Stimulated activated CD4-positive, alpha-beta T cell treated with anti-CD3 and anti-CD28 coated beads, TNF-alpha, amount 100 ng/mL, for 4 hours (primary cell): ENCODE measurements around the gene NFE2L1.
"Not testable (repeated sequence)": the region's sequence is repeated elsewhere in the genome, so short reads cannot be mapped to it uniquely, and the experiment has no call there.

ENCODE experiments used
- DNase-seq, 3 experiments: peaks; one replicate each; pipeline ENCODE4 v3.0.0-alpha.2; 2020; ENCODE audit warnings: low read depth in 3 of 3

Gene NFE2L1

DNA sequence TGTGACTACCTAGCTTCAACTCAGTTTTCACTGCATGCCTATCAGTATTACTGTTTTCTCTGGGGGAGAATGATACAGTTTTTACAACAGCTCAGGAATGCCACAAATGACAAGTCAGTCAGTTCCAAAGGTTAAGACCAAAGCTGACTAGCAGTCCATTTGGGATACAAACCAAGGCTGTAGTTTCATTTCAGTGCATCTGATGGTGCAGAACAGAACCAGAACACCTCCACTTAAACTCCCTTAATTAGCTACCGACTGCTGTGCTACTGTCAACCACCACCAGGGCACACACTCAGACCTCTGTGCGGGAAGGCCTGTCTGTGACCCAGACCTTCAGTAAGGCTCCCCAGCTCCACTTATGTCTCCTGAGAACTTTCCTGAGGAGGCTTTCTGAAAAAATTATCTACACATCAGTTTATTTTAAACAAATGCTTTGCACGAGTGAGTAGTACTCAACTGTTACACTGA lies 20.4 kb downstream of the NFE2L1 start:
- DNase-seq = no peak

DNA sequence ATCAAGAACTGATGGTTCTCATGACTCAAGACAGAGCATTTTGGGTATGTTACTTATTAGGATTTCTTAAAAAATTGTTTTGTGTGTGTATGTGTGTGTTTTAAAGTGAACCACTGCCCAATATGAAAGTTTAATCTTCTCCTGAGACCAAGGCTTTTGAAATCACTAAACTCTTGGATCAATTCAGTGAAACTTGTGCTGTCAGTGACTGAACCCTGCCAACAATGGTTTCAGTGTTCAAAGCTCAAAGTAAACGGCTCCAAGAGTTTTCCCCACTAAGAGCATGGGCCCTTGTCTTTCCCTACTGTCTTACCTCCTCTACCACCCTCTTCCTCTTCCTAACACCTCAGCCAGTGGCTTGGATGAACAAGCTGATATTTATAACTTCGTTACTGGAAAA lies 22.0 kb downstream of the NFE2L1 start:
- no peak for DNase-seq

DNA sequence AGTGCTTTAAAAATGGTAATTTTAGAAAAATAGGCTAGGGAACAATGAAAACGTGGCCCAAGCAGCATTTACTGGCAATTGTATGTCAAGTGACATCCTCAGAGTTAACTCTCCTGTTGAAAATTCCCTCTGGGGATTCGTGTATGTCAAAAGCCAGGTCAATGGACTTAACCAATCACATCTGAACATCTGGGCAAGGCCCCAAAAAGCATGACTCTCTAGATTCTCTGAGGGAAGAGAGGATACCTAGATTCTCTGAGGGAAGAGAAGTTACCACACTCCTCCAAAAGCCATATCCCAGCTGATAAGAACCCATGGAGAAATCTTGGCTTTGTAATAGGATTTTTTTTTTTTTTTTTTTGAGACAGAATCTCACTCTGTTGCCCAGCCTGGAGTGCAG lies 23.5 kb downstream of the NFE2L1 start:
- no peak for DNase-seq

DNA sequence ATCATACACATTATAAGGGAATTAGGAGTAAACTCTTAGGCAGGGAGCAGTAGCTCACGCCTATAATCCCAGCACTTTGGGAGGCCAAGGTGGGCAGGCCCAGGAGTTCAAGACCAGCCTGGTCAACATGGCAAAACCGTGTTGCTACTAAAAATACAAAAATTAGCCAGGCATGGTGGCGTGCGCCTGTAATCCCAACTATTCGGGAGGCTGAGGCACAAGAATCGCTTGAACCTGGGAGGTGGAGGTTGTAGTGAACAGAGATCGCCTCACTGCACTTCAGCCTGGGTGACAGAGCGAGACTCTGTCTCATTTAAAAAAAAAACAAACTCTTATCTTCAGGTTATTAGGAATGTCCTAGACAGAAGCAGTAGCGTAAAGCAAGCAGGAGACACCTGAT lies 24.7 kb downstream of the NFE2L1 start:
- not testable (repeated sequence) for DNase-seq

DNA sequence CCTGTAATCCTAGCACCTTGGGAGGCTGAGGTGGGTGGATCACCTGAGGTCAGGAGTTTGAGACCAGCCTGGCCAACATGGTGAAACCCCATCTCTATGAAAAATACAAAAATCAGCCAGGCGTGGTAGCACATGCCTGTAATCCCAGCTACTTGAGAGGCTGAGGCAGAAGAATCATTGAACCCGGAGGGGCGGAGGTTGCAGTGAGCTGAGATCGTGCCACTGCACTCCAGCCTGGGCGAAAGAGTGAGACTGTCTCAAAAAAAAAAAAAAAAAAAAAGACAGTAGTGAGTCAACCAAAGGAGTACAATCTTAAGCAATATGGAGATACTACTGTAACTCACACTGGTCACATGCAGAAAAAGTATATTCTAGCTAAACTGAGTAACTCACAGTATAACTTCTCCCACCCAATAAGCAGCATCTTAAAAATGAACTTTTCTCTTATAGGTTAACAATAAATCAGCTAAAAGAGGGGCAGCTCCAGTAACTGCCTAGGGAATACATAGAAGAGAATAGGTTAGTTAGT lies 25.5 kb downstream of the NFE2L1 start:
- DNase-seq = not testable (repeated sequence)

DNA sequence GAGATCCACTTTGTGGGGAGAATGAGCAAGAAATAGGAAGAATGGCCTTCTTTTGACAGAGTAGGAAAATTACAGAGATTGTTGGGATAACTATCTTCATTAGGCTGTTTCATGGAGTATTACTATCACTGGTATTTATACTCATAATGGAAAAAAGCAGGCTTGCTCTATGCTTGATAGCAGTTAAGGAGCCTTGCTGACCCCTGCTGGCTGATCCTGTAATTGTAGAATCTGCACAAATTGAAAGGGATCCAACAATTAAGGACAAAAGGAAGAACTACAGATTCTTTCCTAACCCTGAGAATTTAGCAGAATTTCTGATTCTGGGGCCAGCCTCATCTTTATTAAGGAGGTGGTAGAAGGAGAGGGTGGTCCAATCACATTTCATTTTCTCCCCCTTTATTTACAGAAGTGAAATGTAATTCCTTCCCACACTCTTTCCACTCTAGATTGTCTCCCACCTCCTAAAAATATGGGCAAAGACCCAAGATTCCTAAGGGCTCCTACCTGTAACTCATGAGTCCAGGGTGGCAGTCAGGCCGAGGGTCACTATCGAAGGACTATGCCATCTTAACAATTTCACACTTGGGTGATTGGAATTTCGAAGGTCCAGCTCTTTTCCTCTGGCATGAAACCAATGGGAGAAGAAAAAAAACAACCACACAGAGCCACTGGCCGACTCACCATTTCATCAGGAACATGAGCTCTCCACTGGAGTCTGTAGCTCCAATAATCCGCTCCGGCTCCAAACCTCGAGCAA lies 26.3 kb downstream of the NFE2L1 start:
- peak; percentile 23 to 68 (median 54) for DNase-seq

DNA sequence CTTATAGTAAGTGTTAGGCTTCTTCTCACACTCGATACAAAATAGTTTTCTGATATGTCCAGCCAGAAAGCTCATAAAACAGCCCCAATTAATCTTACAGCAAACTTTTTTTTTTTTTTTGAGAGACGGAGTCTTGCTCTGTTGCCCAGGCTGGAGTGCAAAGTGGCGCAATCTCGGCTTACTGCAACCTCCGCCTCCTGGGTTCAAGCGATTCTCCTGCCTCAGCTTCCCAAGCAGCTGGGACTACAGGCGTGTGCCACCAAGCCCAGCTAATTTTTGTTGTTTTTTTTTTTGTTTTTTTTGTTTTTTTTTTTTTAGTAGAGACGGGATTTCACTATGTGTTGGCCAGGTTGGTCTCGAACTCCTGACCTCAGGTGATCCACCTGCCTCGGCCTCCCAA lies 29.0 kb downstream of the NFE2L1 start:
- not testable (repeated sequence) for DNase-seq

DNA sequence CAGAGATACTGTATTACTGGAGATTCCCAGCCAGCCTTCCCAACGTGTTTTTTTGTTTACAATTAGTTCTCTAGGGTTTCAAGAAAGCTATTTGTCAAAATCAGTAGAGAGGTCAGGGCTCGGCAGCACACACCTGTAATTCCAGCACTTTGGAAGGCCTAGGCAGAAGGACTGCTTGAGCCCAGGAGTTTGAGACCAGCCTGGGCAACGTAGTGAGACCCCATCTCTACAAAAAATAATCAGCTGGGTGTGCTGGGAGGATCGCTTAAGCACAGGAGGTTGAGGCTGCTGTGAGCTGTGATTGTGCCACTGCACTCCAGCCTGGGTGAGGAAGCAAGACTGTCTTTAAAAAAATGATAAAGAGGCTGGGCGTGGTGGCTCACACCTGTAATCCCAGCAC lies 33.7 kb downstream of the NFE2L1 start:
- DNase-seq = no peak

DNA sequence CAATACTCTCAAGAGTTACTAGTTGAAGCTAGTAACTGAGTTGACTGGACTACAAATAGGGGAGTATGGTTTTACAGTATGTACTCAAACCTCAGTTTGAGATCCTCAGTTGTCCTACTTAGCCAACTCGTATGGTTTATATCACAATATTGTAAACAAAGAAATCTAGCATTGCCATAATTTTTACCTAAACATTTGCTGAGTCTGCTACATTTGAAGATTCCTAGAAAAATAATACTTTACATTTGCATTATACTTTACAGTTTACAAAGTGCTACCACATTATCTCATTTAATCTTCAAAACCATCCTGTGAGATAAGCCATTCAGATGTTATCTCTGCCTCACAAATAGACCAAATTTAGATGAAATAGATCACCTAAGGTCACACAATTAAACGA lies 36.8 kb downstream of the NFE2L1 start:
- no peak for DNase-seq

DNA sequence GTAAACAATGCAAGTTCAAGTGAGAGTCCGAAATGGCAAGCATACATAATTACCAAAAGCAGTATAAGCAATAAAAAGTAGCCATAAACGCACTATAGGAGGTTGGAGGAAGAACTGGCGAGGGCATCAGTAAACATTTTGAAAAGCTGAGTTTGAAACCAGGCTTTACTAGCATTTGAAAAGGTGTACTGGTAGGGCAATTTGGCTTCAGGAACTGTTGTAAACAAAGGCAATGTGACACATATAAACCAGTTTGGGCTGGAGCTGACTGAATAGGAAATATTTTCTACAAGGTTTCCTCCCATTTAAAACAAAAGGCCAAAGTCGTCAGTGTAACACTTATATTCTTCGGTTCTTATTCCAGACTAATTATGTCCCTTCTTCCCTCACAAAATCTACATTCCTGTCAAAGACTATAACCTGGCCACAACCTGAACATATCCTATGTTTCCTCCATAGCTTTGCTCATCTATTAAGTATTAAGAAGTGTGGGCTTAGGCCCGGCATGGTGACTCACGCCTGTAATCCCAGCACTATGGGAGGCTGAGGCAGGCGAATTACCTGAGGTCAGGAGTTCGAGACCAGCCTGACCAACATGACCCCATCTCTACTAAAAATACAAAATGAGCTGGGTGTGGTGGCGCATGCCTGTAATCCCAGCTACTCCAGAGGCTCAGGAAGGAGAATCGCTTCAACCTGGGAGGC lies 45.3 kb downstream of the NFE2L1 start:
- no peak for DNase-seq

DNA sequence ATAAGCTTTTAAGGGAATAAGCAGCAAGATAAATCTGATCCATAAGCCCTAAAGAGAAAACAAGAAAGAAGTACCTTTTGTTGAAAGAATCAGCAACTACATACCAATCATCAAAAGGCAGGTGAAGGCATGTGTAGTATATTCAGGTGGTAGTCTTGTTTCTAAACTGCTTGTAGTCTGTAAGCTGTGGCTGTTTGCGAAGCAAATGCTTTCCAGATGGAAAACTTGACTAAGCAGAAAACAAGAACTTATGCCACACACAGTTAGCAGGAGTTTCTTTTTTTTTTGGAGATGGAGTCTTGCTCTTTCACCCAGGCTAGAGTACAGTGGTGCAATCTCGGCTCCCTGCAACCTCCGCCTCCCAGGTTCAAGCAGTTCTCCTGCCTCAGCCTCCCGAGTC lies 47.5 kb downstream of the NFE2L1 start:
- DNase-seq = no peak

DNA sequence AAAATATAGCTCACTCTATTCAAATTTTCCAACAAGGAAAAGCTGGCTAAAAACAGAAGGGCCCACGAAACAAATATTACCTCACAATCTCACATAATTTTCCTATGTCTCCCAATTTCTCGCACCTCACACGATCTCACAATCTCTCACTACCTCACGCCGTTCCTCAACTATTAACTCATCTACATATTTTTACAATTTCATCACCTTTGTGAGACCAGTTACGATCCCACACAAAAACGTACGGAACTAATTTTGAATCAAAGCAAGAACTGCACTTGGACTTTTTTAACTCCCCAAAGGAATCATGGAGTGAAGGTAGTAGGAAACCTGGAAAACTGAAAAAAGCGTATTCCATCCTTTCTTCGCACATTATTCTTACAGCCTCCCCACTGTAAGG lies 52.0 kb downstream of the NFE2L1 start:
- DNase-seq = no peak

DNA sequence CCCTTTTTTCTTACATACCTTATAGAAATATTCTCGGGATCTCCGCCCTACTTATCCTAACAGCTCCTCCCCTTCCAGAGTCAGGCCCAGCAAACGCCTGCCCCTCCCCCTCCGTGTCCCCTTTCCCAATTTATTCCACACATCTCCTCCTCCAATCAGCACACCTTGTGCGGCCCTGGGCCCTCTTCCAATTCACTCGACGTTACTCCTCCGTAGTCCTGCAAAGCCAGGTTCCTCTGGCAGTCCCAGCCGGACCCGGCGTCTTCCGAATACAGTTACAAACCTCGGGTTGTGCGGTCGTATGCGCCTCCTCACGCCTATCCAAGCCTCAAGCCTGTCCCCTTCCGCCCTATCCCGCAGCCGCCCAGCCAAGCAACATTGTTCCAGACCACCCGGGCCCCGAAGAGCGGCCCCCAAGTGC lies 52.4 kb downstream of the NFE2L1 start:
- DNase-seq = no peak

DNA sequence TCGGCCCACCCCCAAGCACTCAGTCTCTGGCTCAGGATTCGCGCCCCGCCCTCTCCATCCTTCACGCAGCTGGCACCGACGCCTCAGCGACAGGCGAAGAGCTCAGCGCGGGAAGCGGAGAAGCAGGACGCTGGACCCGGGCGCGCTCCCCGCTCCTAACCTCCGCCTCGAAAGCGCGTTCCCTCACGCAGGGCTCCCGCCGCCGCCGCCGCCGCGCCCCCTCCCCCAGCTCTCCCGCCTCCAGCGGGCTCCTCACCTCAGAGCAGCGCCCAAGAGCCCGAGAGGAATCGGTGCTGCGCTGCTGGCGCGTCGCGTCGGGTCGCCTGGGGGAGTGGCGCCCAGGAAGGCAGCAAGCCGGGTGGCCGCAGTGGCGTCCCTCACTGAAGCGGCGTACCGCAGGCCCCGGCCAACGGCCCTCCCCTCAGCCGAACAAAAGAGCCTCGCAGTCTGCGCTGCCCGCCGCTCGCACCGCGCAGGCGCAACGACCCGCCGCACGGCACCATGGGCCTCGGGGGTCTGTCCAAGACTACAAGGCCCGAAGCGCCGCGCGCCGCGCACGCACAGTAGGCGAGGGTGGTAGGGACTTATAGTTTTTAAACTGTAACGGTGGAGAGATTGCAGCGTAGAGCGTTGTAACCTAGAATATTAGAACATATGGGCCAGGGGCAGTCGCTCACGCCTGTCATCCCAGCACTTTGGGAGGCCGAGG lies 53.0 kb downstream of the NFE2L1 start, which contains the start of gene CBX1:
Gene CBX1, minus strand, starts transcription at position 467 of the 709 bp plus-strand sequence. CDS start 24,474 bp downstream, outside the sequence.
- peak; percentile 81 to 86 (median 86) for DNase-seq

DNA sequence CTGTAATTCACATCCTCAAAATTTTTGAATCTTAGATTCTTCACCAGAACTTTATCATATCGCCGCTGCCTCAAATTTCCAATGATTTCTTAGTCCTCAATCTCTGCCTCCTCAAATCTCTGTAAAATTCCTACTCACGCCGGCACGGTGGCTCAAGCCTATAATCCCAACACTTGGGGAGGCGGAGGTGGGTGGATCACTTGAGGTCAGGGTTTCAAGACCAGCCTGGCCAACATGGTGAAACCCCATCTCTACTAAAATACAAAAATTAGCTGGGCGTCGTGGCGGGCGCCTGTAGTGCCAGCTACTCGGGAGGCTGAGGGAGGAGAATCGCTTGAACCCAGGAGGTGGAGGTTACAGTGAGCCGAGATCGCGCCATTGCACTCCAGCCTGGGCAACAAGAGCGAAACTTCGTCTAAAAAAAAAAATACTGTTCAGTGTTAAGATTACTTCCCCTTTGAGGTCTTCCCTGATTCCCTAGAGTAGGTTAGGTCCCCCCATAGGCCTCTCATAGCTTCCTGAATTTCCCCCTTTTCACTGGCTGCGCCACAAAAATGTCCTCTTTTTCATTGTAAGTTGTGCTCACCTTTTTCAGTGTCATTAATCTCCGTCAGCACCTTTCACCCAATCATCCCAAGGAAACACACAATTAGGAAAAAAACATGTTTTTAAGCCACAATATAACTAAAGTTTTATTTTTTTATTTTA lies 54.0 kb downstream of the NFE2L1 start:
- DNase-seq = no peak

DNA sequence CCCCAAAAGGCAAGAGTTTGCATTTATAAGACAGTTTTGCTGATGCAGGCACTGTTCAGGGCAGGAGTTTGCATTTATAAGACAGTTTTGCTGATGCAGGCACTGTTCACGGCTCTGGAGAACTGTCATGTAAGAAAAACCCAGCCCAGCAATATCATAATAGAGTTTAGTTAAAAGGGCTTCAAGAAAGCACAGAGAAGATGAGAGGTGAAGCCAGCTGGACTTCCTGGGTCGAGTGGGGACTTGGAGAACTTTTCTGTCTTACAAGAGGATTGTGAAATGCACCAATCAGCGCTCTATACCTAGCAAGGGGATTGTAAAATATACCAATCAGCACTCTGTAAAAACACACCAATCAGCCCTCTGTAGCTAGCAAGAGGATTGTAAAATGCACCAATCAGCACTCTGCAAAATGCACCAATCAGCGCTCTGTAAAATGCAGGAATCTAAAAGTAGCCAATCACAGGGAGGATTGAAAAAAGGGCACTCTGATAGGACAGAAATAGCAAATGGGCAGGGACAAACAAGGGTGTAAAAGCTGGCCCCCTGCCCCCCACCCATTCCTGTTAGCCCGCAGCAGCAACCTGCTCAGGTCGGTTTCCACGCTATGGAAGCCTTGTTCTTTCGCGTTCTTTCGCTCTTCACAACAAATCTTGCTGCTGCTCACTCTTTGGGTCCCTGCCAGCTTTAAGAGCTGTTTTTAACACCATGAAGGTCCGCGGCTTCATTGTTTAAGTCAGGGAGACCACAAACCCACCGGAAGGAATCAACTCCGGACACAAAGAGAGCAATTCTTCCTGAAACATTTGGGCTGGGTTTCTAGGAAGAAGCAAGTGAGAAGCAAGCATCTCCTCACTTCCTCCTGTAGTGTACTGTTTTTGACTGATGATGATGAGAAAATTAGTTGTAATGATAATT lies 54.9 kb downstream of the NFE2L1 start:
- no peak for DNase-seq

DNA sequence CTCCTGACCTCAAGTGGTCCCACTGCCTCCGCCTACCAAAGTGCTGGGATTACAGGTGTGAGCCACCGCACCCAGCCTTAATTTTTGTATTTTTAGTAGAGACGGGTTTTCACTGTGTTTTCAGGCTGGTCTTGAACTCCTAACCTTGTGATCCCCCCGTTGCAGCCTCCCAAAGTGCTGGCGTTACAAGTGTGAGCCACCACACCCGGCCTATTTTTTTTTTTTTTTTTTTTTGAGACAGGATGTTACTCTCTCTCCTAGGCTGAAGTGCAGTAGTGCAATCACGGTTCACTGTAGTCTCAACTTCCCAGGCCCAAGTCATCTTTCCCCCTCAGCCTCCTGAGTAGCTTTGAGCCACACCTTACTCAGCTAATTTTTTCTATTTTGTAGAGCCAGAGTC lies 56.3 kb downstream of the NFE2L1 start:
- DNase-seq = no peak

DNA sequence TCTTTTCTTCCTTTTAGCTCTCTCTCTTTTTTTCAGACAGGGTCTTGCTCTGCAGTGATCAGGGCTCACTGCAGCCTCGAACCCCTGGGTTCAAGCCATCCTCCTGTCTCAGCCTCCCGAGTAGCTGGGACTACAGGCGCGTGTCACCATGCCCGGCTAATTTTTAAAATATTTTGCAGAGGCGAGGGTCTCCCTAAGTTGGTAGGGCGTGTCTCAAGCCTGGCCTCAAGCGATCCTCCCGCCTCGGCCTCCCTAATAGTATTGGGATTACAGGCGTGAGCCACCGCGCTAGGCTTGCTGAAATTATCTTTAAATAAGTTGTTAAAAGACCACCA lies 58.6 kb downstream of the NFE2L1 start:
- no peak for DNase-seq

DNA sequence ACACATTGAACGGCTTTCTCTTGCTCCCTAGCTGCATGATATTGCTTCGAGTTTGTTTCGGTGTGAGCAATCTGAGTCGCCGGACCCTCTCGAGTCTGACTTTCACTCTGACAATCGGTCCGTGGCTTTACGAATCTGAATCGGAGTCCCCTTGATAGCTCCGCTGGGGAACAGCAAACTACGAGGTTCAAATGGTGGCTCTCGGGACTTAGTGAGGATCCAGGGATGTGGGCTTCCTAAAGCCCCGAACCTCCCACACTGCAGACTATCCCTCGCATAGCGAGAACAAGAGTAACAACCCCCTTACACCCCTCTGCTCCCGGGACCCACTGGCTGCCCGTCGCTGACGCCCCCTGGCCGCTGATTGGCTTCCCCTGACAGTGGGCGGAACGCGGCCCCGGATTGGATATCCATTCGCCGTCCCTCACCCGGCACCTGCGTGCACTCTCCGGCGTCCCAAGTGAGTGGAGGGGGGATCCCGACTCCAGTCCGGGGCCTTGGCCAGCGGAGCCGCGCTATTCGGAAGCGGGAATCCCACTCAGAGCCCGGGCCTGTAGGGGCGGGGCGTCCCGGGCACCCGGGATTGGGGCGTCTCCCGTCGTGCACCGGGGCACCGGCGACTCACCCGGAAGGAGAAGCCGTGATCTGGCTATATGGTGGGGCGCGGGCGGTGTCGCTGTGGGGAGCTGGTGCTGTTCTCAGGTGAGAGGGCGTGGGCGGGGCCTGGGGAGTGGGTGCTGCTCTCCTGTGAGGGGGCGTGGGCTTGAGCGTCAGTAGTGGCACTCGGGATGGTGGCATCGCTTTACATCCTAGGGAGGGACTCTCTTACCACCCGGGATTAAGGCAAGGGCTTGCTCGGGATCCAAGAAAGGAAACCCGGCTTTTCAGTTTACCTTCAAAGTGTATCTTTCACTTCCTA lies 59.2 kb downstream of the NFE2L1 start, which contains the start of gene SNX11:
Gene SNX11, plus strand, starts transcription at position 630 of the 919 bp plus-strand sequence. CDS start 4,278 bp downstream, outside the sequence.
- peak; percentile 93 to 97 (median 94) for DNase-seq
